GM19035 (cell line): Measurements from ENCODE around the gene TPSAB1.
"Not testable (repeated sequence)": the region's sequence is repeated elsewhere in the genome, so short reads cannot be mapped to it uniquely, and the experiment has no call there.

Source experiments
- ATAC-seq: cut with Tn5 transposase; IDR thresholded peaks from one replicate; pipeline ENCODE4 v1.9.1; 2021; ENCODE audit not compliant: unreplicated experiment

Gene TPSAB1

DNA sequence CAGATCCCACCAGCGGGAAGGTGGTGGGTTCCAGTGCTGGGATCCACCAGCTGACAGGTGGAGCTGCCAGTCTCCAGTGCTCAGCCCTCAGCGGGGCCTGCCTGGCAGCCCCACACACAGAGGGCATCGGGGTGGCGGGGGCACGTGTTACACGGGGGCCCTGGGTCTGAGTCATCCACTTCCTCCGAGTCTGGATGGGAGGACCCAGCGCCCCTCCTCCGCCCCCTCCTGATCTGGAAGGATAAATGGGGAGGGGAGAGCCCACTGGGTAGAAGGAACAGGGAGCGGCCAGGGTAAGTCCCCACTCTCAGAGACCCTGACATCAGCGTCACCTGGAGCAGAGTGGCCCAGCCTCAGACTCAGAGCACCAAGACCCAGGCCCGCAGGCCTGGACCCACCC is at the start of gene TPSAB1:
Gene TPSAB1 (plus strand): TSS at position 270 of the 400 bp plus-strand sequence. CDS start 234 bp downstream, outside the sequence.
- ATAC-seq, result not testable (repeated sequence)

DNA sequence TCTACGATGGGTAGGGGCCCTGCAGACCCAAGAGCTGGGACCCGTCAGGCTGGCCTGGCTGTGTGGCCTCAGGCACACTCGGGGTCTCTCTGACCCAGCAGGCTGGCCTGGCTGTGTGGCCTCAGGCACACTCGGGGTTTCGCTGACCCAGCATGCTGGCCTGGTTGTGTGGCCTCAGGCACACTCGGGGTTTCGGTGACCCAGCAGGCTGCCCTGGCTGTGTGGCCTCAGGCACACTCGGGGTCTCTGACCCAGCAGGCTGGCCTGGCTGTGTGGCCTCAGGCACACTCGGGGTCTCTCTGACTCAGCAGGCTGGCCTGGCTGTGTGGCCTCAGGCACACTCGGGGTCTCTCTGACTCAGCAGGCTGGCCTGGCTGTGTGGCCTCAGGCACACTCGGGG is 49.7 kb upstream of the TPSAB1 start:
- not testable (repeated sequence) for ATAC-seq

GRCh38 chr16:1192384-1193073 is 48.0 kb upstream of the TPSAB1 start:
- no peak for ATAC-seq

DNA sequence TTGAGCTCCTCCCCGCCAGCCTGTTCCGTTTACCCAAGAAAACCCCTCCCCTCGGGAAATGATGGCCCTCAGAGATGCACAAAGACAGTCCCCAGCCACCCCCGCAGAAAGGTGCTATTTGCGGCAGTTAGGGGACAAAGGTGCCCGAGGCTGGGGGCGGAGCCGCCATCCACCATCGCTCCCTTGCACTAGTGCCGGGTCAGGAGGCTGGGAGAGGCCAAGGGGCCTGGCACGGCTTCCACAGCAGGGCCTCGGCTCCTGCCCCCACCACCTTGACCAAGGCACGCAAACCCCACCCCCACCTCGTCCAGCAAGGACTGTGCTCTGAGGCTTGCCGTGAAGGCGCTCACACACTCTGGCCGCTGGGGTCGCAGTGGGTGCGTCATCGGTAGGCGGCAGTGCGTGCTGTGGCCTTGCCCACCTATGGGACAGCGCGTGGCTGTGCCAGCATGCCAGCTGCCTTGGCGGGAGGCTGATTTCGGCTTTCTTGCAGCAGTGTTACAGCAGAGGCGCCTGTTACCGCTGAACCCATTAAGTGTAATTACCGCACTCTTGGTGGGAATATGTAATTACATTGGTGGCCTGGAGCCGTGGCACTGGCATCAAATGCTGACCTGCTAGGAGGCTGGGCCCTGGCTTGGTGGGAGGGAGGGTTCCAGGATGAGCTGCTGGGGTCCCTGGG is 47.2 kb upstream of the TPSAB1 start:
- no peak for ATAC-seq

- no peak for ATAC-seq
These were observed 46.5 kb upstream of the TPSAB1 start for GRCh38 chr16:1193825-1194581.

DNA sequence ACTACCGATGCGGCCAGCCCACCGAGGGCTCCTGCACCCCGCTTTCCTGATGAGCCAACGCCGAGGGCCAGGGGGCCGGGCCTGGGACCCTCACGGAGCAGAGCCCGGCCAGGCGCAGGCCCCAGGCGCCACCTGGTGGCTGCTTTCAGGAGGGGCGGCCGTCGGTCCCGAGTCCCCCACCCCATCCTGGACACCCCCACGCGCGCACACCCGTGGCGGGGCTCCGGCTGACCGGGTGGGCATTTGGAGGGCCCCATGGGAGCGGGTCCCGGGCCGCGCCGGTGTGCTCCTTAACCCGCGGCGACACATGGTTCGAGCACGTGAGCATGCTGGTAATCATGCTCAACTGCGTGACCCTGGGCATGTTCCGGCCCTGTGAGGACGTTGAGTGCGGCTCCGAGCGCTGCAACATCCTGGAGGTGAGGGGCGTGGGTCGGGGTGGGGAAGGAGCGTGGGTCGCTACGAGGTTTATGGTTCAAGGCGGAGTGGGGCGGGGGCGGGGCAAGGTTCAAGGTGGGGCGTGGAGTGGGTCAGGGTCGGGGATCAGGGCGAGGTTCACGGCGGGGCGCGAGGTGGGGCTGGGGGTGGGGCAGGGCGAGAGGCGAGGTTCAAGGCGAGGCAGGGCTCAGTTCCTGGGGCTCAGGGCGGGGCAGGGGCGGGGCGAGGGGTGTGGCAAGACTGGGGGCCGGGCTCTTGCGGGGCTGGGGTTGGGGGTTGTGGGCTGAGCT is 45.7 kb upstream of the TPSAB1 start:
- no peak for ATAC-seq

DNA sequence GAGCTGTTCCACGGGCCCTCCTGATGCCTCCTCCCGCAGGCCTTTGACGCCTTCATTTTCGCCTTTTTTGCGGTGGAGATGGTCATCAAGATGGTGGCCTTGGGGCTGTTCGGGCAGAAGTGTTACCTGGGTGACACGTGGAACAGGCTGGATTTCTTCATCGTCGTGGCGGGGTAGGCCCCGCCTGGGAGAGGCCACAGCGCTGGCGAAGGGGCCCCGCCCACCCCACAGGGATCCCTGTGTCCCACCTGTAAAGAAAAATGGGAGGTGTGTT is 45.2 kb upstream of the TPSAB1 start:
- ATAC-seq, result no peak

GRCh38 chr16:1196494-1196893 is 44.0 kb upstream of the TPSAB1 start:
- ATAC-seq, result no peak

GRCh38 chr16:1197237-1197866 is 43.2 kb upstream of the TPSAB1 start:
- no peak for ATAC-seq

DNA sequence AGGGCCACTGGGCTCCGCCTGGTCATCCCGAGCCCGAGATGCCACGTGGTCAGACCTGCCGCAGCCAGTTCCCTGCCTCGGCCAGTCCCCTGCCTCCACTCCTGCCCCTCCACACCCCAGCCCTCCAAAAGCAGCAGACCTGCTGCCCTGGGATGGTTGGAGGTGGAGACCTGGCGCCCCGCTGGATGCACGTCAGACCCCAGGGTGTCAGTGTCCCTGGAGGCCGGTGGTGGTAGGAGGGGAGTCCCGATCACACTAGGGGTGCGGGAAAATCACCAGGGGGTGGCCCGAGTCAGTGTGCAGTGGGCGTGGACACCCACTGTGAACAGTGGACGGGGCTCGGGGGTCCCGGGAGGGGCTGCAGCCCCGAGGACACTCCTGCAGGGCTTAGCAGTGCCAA is 42.3 kb upstream of the TPSAB1 start:
- ATAC-seq, result no peak

- ATAC-seq, result not testable (repeated sequence)
These were observed 41.7 kb upstream of the TPSAB1 start for GRCh38 chr16:1198671-1199346.

DNA sequence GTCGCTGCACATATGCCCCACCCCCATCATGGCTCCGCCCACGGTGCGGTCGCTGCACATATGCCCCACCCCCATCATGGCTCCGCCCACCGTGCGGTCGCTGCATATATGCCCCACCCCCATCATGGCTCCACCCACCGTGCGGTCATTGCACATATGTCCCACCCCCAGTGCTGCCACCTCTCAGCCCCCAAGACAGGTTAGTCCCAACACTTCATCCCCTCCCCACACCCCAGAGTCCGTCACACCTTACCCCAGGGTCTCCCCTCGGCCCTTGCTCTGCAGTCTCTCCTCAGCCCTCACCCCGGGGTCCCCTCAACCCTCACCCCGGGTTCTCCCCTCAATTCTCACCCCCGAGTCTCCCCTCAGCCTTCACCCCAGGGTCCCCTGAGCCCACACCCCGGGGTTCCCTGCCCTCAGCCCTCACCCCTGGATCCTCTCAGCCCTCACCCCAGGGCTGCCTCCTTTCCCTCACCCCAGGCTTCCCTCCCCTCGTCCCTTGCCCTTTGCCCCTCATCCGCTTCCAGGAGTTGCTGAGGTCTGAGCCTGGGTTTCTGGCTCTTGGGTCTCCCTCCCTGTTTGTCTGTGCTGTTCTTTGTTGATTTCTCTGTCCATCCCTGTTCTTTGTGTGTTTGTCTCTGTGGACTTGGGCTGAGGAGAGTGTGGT is 41.0 kb upstream of the TPSAB1 start:
- ATAC-seq, result no peak

- ATAC-seq, result no peak
These were observed 40.4 kb upstream of the TPSAB1 start for GRCh38 chr16:1200014-1200627.

GRCh38 chr16:1201444-1201843 is 39.1 kb upstream of the TPSAB1 start:
- ATAC-seq, result no peak

- ATAC-seq, result no peak
These were observed 38.2 kb upstream of the TPSAB1 start for GRCh38 chr16:1202274-1202673.

DNA sequence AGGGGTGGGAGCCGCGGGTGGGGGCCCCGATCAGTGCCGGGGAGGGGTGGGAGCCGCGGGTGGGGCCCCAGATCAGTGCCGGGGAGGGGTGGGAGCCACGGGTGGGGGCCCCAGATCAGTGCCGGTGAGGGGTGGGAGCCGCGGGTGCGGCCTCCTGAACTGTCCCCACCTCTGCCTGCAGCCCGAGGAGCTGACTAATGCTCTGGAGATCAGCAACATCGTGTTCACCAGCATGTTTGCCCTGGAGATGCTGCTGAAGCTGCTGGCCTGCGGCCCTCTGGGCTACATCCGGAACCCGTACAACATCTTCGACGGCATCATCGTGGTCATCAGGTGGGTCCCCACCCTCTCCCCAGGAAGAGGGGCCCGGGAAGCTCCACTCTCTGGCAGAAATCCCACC is 35.6 kb upstream of the TPSAB1 start:
- ATAC-seq, result no peak

DNA sequence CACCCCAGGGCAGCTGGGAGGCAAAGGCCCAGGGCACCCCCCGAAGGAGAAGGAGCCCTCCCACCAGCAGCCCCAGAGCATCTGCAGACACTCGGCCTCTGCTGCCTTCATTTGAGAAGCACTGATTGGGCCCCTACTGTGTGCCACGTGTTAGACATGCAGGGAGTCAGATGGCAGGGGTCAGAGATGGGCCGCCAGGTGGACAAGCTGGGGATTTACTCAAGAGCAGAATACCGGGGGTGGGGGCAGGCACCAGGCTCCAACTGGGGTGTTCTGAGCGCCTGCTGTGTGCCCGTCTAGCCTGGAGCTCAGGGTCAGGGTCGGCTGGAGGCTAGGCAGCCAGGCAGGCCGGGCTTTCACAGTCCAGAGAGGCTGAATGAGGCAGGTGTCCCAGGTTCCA is 34.2 kb upstream of the TPSAB1 start:
- ATAC-seq, result no peak

DNA sequence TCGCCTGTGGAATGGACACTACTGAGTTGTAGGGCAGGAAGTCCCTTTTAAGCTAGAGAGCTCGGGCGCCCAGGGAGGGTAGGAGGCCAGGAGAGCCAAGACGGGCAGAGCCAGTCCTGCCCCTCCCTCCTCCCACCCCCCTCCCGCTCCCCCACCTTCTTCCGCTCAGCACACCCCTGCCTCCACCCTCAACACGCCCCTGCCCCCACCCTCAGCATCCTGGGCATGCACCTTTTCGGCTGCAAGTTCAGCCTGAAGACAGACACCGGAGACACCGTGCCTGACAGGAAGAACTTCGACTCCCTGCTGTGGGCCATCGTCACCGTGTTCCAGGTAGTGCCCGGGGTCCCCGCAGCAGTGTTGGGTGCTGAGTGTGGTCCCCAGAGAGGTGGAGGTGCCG is 33.7 kb upstream of the TPSAB1 start:
- no peak for ATAC-seq

DNA sequence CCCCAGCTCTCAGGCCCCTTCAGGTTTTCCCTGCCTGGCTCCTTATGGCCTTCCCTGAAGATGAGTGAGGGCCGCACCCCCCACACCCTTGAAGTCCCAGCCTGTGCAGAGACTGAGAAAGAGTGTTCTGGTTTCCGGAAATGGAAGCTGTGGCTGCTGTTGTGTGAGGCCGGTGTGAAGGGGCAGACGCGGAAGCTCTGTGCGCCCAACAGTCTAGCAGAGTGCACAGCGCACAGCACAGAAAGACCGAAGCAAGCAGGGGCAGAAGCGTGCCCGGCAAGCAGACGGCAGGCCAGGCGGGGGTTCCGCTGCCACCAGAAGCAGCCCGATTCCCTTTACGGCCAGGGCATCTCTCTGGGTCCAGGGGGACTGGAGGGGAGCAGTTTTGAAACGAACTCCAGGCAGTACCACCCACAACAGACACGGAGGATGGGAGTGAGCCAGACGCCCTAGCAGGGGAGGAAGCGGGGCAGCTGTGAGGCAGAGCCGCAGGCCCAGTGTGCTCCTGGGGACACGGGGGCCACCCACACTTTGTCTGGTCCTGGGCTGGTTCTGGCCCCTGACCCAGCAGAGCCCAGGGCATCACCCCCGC is 32.2 kb upstream of the TPSAB1 start:
- ATAC-seq, result no peak
